ENCODE data around the gene PLCB4. TPM values are rescaled to one million over a fixed set of nuclear protein-coding genes. Genes with fewer than 3 reads are reported as not detected.

Gene PLCB4
- polyA plus RNA-seq, 1 of the 3 experiments (the other 2 are of a cell fraction), result 5.5 TPM

DNA sequence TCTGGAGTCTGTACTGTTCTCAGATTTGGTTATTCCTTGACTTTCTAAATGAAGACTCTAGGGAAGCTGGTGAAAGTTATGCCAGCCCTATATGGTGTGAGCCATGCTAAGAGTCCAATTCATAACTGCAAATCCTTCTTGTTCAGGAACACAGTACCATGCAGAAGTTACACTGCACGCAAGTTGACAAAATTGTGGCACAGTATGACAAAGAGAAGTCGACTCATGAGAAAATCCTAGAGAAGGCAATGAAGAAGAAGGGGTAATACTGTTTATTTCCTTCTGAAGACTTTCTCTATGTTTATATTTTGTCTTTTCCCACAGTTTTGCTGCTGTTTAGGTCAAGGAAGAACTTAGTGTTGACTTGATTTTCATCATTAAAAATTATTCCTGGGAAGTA lies 384.3 kb downstream of the PLCB4 start:
- no peak overlapping the region for H3K9ac ChIP-seq
- no peak overlapping the region for H2AFZ ChIP-seq (ENCODE audit: low read depth)
- H3K9me3 ChIP-seq, result 0 out of 2 replicates have a peak, but pooled peaks cover 3% of the 10 kb centered on the region
- no peaks in the 10 kb centered on the region for H3K79me2 ChIP-seq (ENCODE audit: insufficient read depth)
- H3K27ac ChIP-seq (ENCODE audit: low read depth in 2 of 2, low read length in 1 of 2), result no peak overlapping the region
- no peaks in the 10 kb centered on the region for H3K9me2 ChIP-seq
- no peaks in the 10 kb centered on the region for H4K20me1 ChIP-seq (ENCODE audit: insufficient read depth)
- TF ChIP-seq, protein P1, sequence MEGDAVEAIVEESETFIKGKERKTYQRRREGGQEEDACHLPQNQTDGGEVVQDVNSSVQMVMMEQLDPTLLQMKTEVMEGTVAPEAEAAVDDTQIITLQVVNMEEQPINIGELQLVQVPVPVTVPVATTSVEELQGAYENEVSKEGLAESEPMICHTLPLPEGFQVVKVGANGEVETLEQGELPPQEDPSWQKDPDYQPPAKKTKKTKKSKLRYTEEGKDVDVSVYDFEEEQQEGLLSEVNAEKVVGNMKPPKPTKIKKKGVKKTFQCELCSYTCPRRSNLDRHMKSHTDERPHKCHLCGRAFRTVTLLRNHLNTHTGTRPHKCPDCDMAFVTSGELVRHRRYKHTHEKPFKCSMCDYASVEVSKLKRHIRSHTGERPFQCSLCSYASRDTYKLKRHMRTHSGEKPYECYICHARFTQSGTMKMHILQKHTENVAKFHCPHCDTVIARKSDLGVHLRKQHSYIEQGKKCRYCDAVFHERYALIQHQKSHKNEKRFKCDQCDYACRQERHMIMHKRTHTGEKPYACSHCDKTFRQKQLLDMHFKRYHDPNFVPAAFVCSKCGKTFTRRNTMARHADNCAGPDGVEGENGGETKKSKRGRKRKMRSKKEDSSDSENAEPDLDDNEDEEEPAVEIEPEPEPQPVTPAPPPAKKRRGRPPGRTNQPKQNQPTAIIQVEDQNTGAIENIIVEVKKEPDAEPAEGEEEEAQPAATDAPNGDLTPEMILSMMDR (IDR thresholded peaks at IDR 0.05), result no peak
- no peak for TF ChIP-seq RCOR1 (IDR thresholded peaks at IDR 0.05; ENCODE audit: low read length)
- TF ChIP-seq, protein P2, sequence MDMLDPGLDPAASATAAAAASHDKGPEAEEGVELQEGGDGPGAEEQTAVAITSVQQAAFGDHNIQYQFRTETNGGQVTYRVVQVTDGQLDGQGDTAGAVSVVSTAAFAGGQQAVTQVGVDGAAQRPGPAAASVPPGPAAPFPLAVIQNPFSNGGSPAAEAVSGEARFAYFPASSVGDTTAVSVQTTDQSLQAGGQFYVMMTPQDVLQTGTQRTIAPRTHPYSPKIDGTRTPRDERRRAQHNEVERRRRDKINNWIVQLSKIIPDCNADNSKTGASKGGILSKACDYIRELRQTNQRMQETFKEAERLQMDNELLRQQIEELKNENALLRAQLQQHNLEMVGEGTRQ (IDR thresholded peaks at IDR 0.05; ENCODE audit: borderline replicate concordance, low read depth, low read length), result no peak
- TF ChIP-seq, protein P3, sequence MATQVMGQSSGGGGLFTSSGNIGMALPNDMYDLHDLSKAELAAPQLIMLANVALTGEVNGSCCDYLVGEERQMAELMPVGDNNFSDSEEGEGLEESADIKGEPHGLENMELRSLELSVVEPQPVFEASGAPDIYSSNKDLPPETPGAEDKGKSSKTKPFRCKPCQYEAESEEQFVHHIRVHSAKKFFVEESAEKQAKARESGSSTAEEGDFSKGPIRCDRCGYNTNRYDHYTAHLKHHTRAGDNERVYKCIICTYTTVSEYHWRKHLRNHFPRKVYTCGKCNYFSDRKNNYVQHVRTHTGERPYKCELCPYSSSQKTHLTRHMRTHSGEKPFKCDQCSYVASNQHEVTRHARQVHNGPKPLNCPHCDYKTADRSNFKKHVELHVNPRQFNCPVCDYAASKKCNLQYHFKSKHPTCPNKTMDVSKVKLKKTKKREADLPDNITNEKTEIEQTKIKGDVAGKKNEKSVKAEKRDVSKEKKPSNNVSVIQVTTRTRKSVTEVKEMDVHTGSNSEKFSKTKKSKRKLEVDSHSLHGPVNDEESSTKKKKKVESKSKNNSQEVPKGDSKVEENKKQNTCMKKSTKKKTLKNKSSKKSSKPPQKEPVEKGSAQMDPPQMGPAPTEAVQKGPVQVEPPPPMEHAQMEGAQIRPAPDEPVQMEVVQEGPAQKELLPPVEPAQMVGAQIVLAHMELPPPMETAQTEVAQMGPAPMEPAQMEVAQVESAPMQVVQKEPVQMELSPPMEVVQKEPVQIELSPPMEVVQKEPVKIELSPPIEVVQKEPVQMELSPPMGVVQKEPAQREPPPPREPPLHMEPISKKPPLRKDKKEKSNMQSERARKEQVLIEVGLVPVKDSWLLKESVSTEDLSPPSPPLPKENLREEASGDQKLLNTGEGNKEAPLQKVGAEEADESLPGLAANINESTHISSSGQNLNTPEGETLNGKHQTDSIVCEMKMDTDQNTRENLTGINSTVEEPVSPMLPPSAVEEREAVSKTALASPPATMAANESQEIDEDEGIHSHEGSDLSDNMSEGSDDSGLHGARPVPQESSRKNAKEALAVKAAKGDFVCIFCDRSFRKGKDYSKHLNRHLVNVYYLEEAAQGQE (IDR thresholded peaks at IDR 0.05; ENCODE audit: low read depth, low read length), result no peak
- no peak for TF ChIP-seq MEF2A (IDR thresholded peaks at IDR 0.05; ENCODE audit: borderline replicate concordance, low read depth)
- TF ChIP-seq TEAD4 (IDR thresholded peaks at IDR 0.05; ENCODE audit: borderline replicate concordance, insufficient read depth), result no peak
- no peak for TF ChIP-seq EZH2phosphoT487 (IDR thresholded peaks at IDR 0.05; ENCODE audit: borderline replicate concordance, low read depth)
- TF ChIP-seq RAD21 (IDR thresholded peaks at IDR 0.05; ENCODE audit: low read length), result no peak
- no peak for TF ChIP-seq TAF1 (IDR thresholded peaks at IDR 0.05; ENCODE audit: borderline replicate concordance, low read depth, low read length)
- no peak for TF ChIP-seq RXRA (IDR thresholded peaks at IDR 0.05; ENCODE audit: borderline replicate concordance, low read depth)
- no peak for TF ChIP-seq FOSL2 (IDR thresholded peaks at IDR 0.05; ENCODE audit: borderline replicate concordance, low read depth)
- no peak for TF ChIP-seq ELF1 (IDR thresholded peaks at IDR 0.05)
- TF ChIP-seq SIN3A (IDR thresholded peaks at IDR 0.05; ENCODE audit: borderline replicate concordance, low read depth, low read length), result no peak
- no peak for TF ChIP-seq FOXM1 (IDR thresholded peaks at IDR 0.05; ENCODE audit: low read depth)
- no peak for TF ChIP-seq SMC3 (IDR thresholded peaks at IDR 0.05; ENCODE audit: low read depth, low read length)
- no peak for TF ChIP-seq YY1 (IDR thresholded peaks at IDR 0.05; ENCODE audit: low read depth)
- TF ChIP-seq, protein P4, sequence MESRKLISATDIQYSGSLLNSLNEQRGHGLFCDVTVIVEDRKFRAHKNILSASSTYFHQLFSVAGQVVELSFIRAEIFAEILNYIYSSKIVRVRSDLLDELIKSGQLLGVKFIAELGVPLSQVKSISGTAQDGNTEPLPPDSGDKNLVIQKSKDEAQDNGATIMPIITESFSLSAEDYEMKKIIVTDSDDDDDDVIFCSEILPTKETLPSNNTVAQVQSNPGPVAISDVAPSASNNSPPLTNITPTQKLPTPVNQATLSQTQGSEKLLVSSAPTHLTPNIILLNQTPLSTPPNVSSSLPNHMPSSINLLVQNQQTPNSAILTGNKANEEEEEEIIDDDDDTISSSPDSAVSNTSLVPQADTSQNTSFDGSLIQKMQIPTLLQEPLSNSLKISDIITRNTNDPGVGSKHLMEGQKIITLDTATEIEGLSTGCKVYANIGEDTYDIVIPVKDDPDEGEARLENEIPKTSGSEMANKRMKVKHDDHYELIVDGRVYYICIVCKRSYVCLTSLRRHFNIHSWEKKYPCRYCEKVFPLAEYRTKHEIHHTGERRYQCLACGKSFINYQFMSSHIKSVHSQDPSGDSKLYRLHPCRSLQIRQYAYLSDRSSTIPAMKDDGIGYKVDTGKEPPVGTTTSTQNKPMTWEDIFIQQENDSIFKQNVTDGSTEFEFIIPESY (IDR thresholded peaks at IDR 0.05; ENCODE audit: borderline replicate concordance, low read depth), result no peak
- TF ChIP-seq, protein P5, sequence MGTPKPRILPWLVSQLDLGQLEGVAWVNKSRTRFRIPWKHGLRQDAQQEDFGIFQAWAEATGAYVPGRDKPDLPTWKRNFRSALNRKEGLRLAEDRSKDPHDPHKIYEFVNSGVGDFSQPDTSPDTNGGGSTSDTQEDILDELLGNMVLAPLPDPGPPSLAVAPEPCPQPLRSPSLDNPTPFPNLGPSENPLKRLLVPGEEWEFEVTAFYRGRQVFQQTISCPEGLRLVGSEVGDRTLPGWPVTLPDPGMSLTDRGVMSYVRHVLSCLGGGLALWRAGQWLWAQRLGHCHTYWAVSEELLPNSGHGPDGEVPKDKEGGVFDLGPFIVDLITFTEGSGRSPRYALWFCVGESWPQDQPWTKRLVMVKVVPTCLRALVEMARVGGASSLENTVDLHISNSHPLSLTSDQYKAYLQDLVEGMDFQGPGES (IDR thresholded peaks at IDR 0.05; ENCODE audit: low read depth, low read length), result no peak
- no peak for TF ChIP-seq FOXJ3 (CRISPR knock-in tag; IDR thresholded peaks at IDR 0.05)
- H3K27me3 ChIP-seq (ENCODE audit: insufficient read depth), result no peaks in the 10 kb centered on the region
- no peaks in the 10 kb centered on the region for H3F3A ChIP-seq (replicated peaks; ENCODE audit: insufficient read depth)
- no peak for DNase-seq
- H3K4me1 ChIP-seq (ENCODE audit: control insufficient read depth in 1 of 2, insufficient read depth in 2 of 2, low read depth in 1 of 2, low read length in 1 of 2), result no peaks in the 10 kb centered on the region
- 81% methylated on average over 2 of the region's 2 CpGs for WGBS (ENCODE audit: low lambda C conversion rate)
- CTCF ChIA-PET, result interaction anchor here (2.3 kb wide), 1 partner anchor 45 kb away, joined by 8 read pairs; no protein-coding TSS in a partner anchor
- no peak overlapping the region for H3K4me2 ChIP-seq
- H3K4me3 ChIP-seq (ENCODE audit: low read depth in 2 of 2, low read length in 1 of 2), result no peak overlapping the region
- POLR2A ChIA-PET, result interaction anchor here (1.2 kb wide), 1 partner anchor 62 kb away, joined by 3 read pairs; no protein-coding TSS in a partner anchor
- H3K36me3 ChIP-seq (replicated peaks in 1 of 2; ENCODE audit: control insufficient read depth in 1 of 2, insufficient read depth in 2 of 2, low read length in 1 of 2), result peaks cover 22 to 48% of the 10 kb centered on the region in 2 experiments

All from SK-N-SH (cell line).